WTC11 (cell line): ENCODE data around the gene ZFP69B. TPM values are rescaled to one million over a fixed set of nuclear protein-coding genes. Genes with fewer than 3 reads are reported as not detected.

Experiments
- ATAC-seq: fragments of 200-7000 bp; cut with Tn5 transposase; 2 replicates; pipeline ENCODE4 v1.10.0; 2021; ENCODE audit warnings: mild to moderate bottlenecking, moderate library complexity
- CTCF ChIA-PET: fragments of 300-600 bp; sonication (Branson Sonifier 250); formaldehyde crosslinking; loops from one replicate; lab custom pipeline; 2021; ENCODE audit warnings: antibody characterized with exemption; lab: Charles Lee
- POLR2A ChIA-PET: fragments of 350-600 bp; sonication (Branson Sonifier 250); formaldehyde crosslinking; loops from one replicate; lab custom pipeline; 2021; ENCODE audit warnings: antibody characterized with exemption; lab: Charles Lee
- DNase-seq: peaks from one replicate; pipeline ENCODE4 v3.0.0; 2021; ENCODE audit warnings: low spot score
- H3K27ac Mint-ChIP-seq: 2 replicates; pipeline ENCODE4 v1.8.0; 2021; ENCODE audit warnings: mixed read lengths
- H3K27me3 Mint-ChIP-seq: 2 replicates; pipeline ENCODE4 v1.8.0; 2021; ENCODE audit warnings: low read depth, mild to moderate bottlenecking, moderate library complexity, mixed read lengths
- H3K36me3 Mint-ChIP-seq: 2 replicates; pipeline ENCODE4 v1.8.0; 2021; ENCODE audit warnings: mixed read lengths
- H3K4me1 Mint-ChIP-seq: 2 replicates; pipeline ENCODE4 v1.8.0; 2022; ENCODE audit warnings: mixed read lengths
- H3K4me3 Mint-ChIP-seq: 2 replicates; pipeline ENCODE4 v1.8.0; 2021; ENCODE audit warnings: mild to moderate bottlenecking, moderate library complexity, mixed read lengths
- H3K9me3 Mint-ChIP-seq: 2 replicates; pipeline ENCODE4 v1.8.0; 2021; ENCODE audit warnings: mixed read lengths
- CREB1 ChIP-seq: sonication (generic); formaldehyde crosslinking; IDR thresholded peaks from 2 replicates; pipeline ENCODE4 v1.8.0; 2023; ENCODE audit warnings: mild to moderate bottlenecking, missing genetic modification reagents
- CREM ChIP-seq: sonication (generic); formaldehyde crosslinking; IDR thresholded peaks from 2 replicates; pipeline ENCODE4 v1.8.1; 2022; ENCODE audit warnings: mild to moderate bottlenecking, missing genetic modification reagents, moderate library complexity
- E2F5 ChIP-seq: sonication (generic); formaldehyde crosslinking; IDR thresholded peaks from 2 replicates; pipeline ENCODE4 v1.8.1; 2022; ENCODE audit warnings: mild to moderate bottlenecking, moderate library complexity, missing genetic modification reagents
- ETV6 ChIP-seq: sonication (generic); formaldehyde crosslinking; IDR thresholded peaks from 2 replicates; pipeline ENCODE4 v1.8.1; 2022; ENCODE audit warnings: mild to moderate bottlenecking, missing genetic modification reagents
- IRF1 ChIP-seq: sonication (generic); formaldehyde crosslinking; IDR thresholded peaks from 2 replicates; pipeline ENCODE4 v1.8.0; 2023; ENCODE audit warnings: missing genetic modification reagents
- KAT7 ChIP-seq: sonication (generic); formaldehyde crosslinking; IDR thresholded peaks from 2 replicates; pipeline ENCODE4 v1.8.1; 2023; ENCODE audit warnings: missing genetic modification reagents, mild to moderate bottlenecking, borderline replicate concordance
- NFYB ChIP-seq: sonication (generic); formaldehyde crosslinking; conservative IDR thresholded peaks from 2 replicates; pipeline ENCODE4 v1.8.0; 2022; ENCODE audit warnings: low read depth, missing genetic modification reagents
- NR1H2 ChIP-seq: sonication (generic); formaldehyde crosslinking; IDR thresholded peaks from 2 replicates; pipeline ENCODE4 v1.9.0; 2021; ENCODE audit warnings: mild to moderate bottlenecking, moderate library complexity, missing genetic modification reagents
- PREB ChIP-seq: sonication (generic); formaldehyde crosslinking; IDR thresholded peaks from 2 replicates; pipeline ENCODE4 v1.8.1; 2022; ENCODE audit warnings: mild to moderate bottlenecking, missing genetic modification reagents, moderate library complexity, borderline replicate concordance
- PRRX2 ChIP-seq: fragments of 250-450 bp; sonication (Bioruptor Pico); IDR thresholded peaks from 2 replicates; pipeline ENCODE4 v1.8.0; 2021; ENCODE audit warnings: mild to moderate bottlenecking
- SMAD4 ChIP-seq: sonication (generic); formaldehyde crosslinking; IDR thresholded peaks from 2 replicates; pipeline ENCODE4 v1.8.0; 2022; ENCODE audit warnings: mild to moderate bottlenecking, missing genetic modification reagents
- ZMAT4 ChIP-seq: fragments of 250-450 bp; sonication (Bioruptor Pico); IDR thresholded peaks from 2 replicates; pipeline ENCODE4 v1.9.0; 2021; ENCODE audit warnings: mild to moderate bottlenecking
- ZNF263 ChIP-seq: sonication (generic); formaldehyde crosslinking; IDR thresholded peaks from 2 replicates; pipeline ENCODE4 v1.8.1; 2022; ENCODE audit warnings: low read depth, mild to moderate bottlenecking, moderate library complexity, missing genetic modification reagents
- ZNF396 ChIP-seq: fragments of 250-450 bp; sonication (Bioruptor Pico); IDR thresholded peaks from 2 replicates; pipeline ENCODE4 v1.8.0; 2021; ENCODE audit warnings: mild to moderate bottlenecking, moderate library complexity, borderline replicate concordance
- total RNA-seq: library from RNA; stranded (reverse); gene quantifications from 3 replicates; pipeline ENCODE4 v1.2.3, GENCODE V29; 2021
- TF ChIP-seq, protein P1 (sequence below): sonication (generic); formaldehyde crosslinking; IDR thresholded peaks from 2 replicates; pipeline ENCODE4 v1.8.0; 2023; ENCODE audit warnings: mild to moderate bottlenecking, missing genetic modification reagents
- TF ChIP-seq, protein P2 (sequence below): fragments of 250-450 bp; sonication (Bioruptor Pico); conservative IDR thresholded peaks from 2 replicates; pipeline ENCODE4 v1.9.0; 2021; ENCODE audit warnings: mild to moderate bottlenecking
- TF ChIP-seq, protein P3 (sequence below): fragments of 250-450 bp; sonication (Bioruptor Pico); IDR thresholded peaks from 2 replicates; pipeline ENCODE4 v1.9.0; 2021; ENCODE audit warnings: mild to moderate bottlenecking
- TF ChIP-seq, protein P4 (sequence below): sonication (generic); formaldehyde crosslinking; IDR thresholded peaks from 2 replicates; pipeline ENCODE4 v1.8.0; 2022; ENCODE audit warnings: mild to moderate bottlenecking, missing genetic modification reagents
- TF ChIP-seq, protein P5 (sequence below): fragments of 200-600 bp; IDR thresholded peaks from 2 replicates; pipeline ENCODE4 v1.8.0; 2022; ENCODE audit warnings: antibody characterized with exemption
- TF ChIP-seq, protein P6 (sequence below): sonication (generic); formaldehyde crosslinking; conservative IDR thresholded peaks from 2 replicates; pipeline ENCODE4 v1.8.1; 2022; ENCODE audit warnings: mild to moderate bottlenecking, missing genetic modification reagents
- TF ChIP-seq, protein P7 (sequence below): fragments of 250-450 bp; sonication (Bioruptor Pico); IDR thresholded peaks from 2 replicates; pipeline ENCODE4 v1.8.0; 2021; ENCODE audit warnings: mild to moderate bottlenecking

Gene ZFP69B
- total RNA-seq, 1 experiment from 2014 or later: 8.2 TPM

GRCh38 chr1:40407453-40407852 is 42.8 kb upstream of the ZFP69B start (continued):
- TF ChIP-seq, protein P1, sequence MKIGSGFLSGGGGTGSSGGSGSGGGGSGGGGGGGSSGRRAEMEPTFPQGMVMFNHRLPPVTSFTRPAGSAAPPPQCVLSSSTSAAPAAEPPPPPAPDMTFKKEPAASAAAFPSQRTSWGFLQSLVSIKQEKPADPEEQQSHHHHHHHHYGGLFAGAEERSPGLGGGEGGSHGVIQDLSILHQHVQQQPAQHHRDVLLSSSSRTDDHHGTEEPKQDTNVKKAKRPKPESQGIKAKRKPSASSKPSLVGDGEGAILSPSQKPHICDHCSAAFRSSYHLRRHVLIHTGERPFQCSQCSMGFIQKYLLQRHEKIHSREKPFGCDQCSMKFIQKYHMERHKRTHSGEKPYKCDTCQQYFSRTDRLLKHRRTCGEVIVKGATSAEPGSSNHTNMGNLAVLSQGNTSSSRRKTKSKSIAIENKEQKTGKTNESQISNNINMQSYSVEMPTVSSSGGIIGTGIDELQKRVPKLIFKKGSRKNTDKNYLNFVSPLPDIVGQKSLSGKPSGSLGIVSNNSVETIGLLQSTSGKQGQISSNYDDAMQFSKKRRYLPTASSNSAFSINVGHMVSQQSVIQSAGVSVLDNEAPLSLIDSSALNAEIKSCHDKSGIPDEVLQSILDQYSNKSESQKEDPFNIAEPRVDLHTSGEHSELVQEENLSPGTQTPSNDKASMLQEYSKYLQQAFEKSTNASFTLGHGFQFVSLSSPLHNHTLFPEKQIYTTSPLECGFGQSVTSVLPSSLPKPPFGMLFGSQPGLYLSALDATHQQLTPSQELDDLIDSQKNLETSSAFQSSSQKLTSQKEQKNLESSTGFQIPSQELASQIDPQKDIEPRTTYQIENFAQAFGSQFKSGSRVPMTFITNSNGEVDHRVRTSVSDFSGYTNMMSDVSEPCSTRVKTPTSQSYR (CRISPR knock-in tag): no peak
- TF ChIP-seq PREB (CRISPR knock-in tag) (no peak), E2F5 (CRISPR knock-in tag) (no peak), ZNF263 (no peak), SMAD4 (CRISPR knock-in tag) (no peak), CREM (CRISPR knock-in tag) (no peak), ETV6 (CRISPR knock-in tag) (no peak)
- TF ChIP-seq, protein P2, sequence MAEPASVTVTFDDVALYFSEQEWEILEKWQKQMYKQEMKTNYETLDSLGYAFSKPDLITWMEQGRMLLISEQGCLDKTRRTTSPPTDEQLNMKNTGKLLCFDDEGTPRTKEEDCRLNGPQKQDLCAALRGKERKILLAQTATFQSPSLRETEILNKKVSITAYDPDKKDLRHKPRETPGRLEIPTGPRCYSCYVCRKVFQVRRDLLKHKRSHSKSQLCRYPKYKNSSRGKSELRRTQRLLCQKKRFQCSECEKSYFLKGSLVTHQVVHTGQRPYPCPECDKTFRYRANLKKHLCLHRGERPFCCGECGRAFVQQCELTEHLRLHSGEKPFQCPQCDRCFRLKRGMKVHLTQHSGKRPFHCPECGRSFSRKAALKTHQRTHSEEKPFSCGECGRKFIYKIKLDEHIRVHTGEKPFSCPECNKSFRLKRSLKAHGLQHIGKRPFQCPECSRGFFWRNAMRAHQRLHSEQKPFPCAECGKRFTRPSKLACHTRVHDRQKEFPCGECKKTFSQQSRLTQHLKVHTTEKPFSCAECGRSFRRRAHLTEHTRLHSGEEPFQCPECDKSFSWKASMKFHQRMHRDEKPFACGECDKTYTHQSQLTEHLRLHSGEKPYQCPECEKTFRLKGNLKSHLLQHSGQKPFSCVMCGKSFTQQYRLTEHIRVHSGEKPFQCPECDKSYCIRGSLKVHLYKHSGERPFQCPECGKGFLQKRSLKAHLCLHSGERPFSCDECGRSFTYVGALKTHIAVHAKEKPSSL (CRISPR knock-in tag): no peak

DNA sequence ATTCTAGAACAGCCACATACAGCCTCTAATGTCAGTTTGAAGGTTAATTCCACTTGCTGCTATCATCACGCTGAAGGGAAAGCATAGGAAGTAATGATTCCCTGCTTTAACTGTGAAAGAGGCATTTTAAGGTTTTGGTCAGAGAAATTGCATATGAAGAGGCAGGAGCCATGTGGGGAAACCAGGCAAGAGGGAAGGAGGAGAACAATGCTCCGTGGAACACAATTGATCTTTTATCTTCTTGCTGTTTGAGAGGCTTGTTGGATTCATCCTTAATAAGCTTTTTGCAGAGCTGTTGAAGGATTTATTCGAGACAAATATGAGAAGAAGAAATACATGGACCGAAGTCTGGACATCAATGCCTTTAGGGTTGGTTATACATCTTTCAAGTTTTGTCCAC is 40.8 kb upstream of the ZFP69B start:
- Mint-ChIP-seq H3K27me3 (no peaks in the 10 kb centered on the region), H3K27ac (peak overlapping the region; percentile 2; the same call in 1 of the 2 replicates), H3K4me3 (no peak overlapping the region), H3K4me1 (peaks cover 12% of the 10 kb centered on the region), H3K36me3 (no peaks in the 10 kb centered on the region), H3K9me3 (no peaks in the 10 kb centered on the region)
- ChIA-PET CTCF (interaction anchor here (1.4 to 2.6 kb wide), 2 partner anchors 71 to 265 kb away, joined by 4 to 9 read pairs; no protein-coding TSS in a partner anchor), POLR2A (no interaction called here)
- ATAC-seq (no peak), DNase-seq (no peak)
- TF ChIP-seq, protein P3, sequence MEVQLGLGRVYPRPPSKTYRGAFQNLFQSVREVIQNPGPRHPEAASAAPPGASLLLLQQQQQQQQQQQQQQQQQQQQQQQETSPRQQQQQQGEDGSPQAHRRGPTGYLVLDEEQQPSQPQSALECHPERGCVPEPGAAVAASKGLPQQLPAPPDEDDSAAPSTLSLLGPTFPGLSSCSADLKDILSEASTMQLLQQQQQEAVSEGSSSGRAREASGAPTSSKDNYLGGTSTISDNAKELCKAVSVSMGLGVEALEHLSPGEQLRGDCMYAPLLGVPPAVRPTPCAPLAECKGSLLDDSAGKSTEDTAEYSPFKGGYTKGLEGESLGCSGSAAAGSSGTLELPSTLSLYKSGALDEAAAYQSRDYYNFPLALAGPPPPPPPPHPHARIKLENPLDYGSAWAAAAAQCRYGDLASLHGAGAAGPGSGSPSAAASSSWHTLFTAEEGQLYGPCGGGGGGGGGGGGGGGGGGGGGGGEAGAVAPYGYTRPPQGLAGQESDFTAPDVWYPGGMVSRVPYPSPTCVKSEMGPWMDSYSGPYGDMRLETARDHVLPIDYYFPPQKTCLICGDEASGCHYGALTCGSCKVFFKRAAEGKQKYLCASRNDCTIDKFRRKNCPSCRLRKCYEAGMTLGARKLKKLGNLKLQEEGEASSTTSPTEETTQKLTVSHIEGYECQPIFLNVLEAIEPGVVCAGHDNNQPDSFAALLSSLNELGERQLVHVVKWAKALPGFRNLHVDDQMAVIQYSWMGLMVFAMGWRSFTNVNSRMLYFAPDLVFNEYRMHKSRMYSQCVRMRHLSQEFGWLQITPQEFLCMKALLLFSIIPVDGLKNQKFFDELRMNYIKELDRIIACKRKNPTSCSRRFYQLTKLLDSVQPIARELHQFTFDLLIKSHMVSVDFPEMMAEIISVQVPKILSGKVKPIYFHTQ (CRISPR knock-in tag): no peak
- no peak for TF ChIP-seq ZMAT4
- TF ChIP-seq, protein P4, sequence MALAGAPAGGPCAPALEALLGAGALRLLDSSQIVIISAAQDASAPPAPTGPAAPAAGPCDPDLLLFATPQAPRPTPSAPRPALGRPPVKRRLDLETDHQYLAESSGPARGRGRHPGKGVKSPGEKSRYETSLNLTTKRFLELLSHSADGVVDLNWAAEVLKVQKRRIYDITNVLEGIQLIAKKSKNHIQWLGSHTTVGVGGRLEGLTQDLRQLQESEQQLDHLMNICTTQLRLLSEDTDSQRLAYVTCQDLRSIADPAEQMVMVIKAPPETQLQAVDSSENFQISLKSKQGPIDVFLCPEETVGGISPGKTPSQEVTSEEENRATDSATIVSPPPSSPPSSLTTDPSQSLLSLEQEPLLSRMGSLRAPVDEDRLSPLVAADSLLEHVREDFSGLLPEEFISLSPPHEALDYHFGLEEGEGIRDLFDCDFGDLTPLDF: no peak
- TF ChIP-seq IRF1 (CRISPR knock-in tag): no peak
- TF ChIP-seq CREB1: no peak
- TF ChIP-seq PRRX2 (CRISPR knock-in tag): no peak
- no peak for TF ChIP-seq NFYB (CRISPR knock-in tag)
- no peak for TF ChIP-seq NR1H2 (CRISPR knock-in tag)
- no peak for TF ChIP-seq ZNF396 (CRISPR knock-in tag)
- no peak for TF ChIP-seq KAT7 (CRISPR knock-in tag)
- TF ChIP-seq, protein P5, sequence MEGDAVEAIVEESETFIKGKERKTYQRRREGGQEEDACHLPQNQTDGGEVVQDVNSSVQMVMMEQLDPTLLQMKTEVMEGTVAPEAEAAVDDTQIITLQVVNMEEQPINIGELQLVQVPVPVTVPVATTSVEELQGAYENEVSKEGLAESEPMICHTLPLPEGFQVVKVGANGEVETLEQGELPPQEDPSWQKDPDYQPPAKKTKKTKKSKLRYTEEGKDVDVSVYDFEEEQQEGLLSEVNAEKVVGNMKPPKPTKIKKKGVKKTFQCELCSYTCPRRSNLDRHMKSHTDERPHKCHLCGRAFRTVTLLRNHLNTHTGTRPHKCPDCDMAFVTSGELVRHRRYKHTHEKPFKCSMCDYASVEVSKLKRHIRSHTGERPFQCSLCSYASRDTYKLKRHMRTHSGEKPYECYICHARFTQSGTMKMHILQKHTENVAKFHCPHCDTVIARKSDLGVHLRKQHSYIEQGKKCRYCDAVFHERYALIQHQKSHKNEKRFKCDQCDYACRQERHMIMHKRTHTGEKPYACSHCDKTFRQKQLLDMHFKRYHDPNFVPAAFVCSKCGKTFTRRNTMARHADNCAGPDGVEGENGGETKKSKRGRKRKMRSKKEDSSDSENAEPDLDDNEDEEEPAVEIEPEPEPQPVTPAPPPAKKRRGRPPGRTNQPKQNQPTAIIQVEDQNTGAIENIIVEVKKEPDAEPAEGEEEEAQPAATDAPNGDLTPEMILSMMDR: no peak
- TF ChIP-seq, protein P6, sequence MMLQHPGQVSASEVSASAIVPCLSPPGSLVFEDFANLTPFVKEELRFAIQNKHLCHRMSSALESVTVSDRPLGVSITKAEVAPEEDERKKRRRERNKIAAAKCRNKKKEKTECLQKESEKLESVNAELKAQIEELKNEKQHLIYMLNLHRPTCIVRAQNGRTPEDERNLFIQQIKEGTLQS (CRISPR knock-in tag): no peak
- TF ChIP-seq, protein P7, sequence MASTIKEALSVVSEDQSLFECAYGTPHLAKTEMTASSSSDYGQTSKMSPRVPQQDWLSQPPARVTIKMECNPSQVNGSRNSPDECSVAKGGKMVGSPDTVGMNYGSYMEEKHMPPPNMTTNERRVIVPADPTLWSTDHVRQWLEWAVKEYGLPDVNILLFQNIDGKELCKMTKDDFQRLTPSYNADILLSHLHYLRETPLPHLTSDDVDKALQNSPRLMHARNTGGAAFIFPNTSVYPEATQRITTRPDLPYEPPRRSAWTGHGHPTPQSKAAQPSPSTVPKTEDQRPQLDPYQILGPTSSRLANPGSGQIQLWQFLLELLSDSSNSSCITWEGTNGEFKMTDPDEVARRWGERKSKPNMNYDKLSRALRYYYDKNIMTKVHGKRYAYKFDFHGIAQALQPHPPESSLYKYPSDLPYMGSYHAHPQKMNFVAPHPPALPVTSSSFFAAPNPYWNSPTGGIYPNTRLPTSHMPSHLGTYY (CRISPR knock-in tag): no peak
